HG03342 (cell line): ENCODE data around the gene PLIN1.

Experiments used
- ATAC-seq: cut with Tn5 transposase; IDR thresholded peaks from one replicate; pipeline ENCODE4 v1.9.1; 2021; ENCODE audit warnings: mild to moderate bottlenecking, moderate library complexity; ENCODE audit not compliant: unreplicated experiment

PLIN1 gene

DNA sequence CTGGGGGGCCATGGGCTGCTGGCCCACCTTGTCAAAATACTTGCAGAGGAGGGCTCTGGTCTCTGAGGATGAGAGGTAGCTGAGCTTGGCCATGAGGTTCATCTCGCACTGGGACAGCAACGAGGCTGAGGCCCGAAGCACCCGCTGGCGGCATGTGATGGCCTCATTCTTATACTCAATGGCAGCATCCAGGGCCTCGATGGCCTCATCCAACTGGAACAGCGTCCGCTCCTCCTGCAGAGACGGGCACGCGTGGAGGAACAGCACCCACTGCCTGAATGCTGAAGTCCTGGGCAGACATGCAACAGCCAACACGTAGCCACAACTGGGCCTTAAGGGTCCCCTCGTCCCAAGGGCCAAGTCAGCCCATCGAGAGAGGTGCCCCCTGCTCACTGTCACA is 48.9 kb downstream of the PLIN1 start:
- no peak for ATAC-seq

- no peak for ATAC-seq
These were observed 49.3 kb downstream of the PLIN1 start for GRCh38 chr15:89629829-89630228.

DNA sequence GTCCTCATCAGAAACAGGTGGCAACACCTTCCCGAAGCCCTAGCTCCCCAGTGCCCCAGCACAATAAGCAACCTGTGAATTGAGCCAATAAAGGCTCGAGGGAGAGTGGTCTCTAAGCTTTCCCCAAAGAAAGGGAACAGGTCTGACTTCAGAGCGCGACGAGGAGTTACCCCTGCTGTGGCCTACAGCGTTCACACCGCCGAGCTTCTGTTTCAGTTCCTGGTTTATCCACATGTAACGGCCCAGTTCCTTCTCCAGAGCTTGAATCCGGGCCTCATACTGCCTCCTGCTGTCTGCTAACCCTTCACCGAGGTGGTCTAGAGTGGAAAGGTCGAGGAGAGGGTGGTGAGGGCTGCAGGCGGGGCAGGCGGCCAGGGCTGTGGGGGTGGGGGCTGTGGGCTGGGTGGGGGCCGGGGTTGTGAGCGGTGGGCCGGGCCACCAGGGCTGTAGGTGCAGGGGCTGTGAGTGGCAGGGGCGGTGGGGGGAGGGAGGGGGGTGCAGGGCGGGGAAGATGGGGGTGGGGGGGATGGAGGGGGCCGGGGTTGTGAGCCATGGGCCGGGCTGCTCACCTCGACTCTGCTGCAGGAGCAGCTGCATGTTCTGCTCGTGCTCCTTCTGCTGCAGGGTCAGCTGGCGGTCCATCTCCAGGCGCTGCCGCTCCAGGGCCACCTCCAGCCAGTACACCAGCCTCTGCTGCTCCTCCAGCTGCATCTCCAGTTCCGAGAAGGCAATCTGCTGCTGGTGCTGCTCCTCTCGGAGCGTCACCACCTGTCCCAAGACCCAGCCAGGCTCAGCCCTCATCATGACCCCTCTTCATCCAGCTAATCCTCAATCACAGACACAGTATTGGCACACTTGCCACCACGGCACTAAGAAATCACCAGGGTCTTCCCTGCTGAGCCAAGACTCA is 50.1 kb downstream of the PLIN1 start:
- ATAC-seq = no peak

DNA sequence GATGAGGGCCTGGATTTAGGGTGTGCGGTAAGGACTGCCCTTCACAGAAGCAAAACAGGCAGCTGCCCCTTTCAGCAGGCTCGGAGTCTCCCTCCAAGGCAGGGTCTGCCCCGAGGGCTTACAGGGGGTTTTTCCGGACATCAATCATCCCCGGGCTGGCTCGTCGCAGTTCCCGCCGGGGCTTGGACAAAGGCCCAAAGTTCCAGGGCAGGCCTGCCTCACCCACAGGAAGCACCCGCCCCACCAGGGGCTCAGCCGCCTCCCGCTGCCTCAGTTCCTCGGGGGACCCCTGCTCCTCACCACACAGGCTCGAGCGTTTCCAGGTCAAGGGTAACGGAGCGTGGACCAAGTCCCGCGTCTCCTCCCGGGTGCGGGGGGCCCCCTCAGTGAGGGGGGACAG is 50.9 kb downstream of the PLIN1 start:
- no peak for ATAC-seq

DNA sequence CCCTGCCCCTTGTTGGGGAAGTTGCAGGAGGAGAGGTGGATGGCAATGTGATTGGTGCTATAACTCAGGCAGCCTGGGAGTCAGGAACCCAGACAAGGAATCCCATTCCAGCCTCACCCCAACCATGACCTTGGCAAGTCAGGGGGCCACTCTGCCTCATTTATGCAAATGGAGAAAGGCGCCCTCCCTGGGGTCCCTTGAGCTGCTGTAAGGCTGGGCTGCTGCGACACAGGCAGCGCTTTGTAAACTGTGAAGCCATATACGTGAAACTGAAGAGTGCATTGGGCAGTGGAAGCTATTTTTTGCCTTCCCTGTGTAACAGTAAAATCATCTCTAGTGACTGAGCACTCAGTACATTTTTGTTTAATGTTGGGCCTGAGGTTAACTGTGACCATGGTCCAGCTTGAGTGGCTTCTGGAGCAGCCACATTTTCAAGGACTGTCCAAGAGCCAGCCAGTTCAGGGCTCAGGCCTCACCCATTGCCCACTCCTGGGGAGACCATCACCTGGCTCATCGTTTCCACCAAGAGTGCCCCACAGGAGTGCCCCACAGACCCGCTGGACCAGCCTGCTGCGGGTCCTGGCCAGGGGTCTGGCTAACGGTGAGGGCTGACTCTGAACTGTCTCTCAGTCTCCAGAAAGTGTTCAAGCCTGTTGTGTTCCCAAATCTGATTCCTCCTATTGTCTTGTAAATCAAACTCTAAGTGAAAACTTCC is 51.8 kb downstream of the PLIN1 start:
- no peak for ATAC-seq

GRCh38 chr15:89625716-89626115 is 53.5 kb downstream of the PLIN1 start:
- ATAC-seq = no peak

DNA sequence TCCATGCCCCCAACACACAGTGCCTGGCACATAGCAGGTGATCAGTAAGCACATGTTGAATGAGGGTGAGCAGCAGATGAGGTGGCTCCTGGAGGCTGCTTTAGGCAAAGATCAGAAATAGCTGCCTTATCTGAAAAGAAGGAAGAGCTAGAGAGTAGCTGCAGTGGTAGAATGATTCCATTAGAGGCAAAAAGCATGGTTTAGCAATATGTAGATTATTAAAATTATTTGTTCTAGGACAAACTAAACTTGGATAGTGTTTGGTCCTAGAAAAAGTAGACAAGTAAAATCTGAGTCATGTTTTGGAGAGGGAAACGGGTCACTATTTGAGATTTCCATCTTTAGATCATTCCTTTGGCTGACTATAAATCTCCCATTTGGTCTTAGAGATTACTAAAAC is 56.0 kb downstream of the PLIN1 start:
- no peak for ATAC-seq

- ATAC-seq = no peak
These were observed 57.6 kb downstream of the PLIN1 start for GRCh38 chr15:89621547-89621946.

GRCh38 chr15:89616228-89616627 is 62.9 kb downstream of the PLIN1 start:
- no peak for ATAC-seq

DNA sequence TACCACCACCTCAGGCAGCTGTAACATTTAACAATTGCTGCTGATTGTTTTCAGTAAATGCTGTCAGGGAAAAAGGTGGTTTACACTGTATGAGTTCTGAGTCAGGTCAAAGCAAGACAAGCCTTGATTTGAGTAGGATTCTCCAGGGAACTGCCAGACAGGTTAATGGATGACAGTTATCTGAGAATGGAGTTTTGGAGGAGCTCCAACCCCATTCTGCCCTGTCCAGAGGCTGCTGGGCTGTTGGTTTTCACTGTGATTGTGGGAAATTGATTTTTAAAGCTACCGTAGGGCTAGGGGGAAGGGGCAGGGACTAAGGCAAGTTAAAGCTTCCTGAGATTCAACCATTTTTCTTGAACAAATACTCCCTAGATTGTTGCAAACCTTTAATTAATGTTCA is 64.0 kb downstream of the PLIN1 start:
- ATAC-seq = no peak
